Endodermal cell (in vitro differentiated cells): ENCODE data around the gene MRPL12. TPM values are rescaled to one million over a fixed set of nuclear protein-coding genes. Genes with fewer than 3 reads are reported as not detected.

Experiments used
- DNase-seq: peaks from one replicate; pipeline ENCODE4 v3.0.0-alpha.2; 2017
- H3K27ac ChIP-seq: 2 replicates; pipeline ENCODE4 v1.5.1; 2013; ENCODE audit warnings: mild to moderate bottlenecking, low read depth, low read length, moderate library complexity
- H3K27me3 ChIP-seq: 2 replicates; pipeline ENCODE4 v1.6.1; 2013; ENCODE audit warnings: mild to moderate bottlenecking, low read length, moderate library complexity; ENCODE audit not compliant: insufficient read depth, control insufficient read depth, poor library complexity, severe bottlenecking
- H3K36me3 ChIP-seq: 2 replicates; pipeline ENCODE4 v1.7.0; 2013; ENCODE audit warnings: mild to moderate bottlenecking, low read length, moderate library complexity; ENCODE audit not compliant: control insufficient read depth, insufficient read depth
- H3K4me1 ChIP-seq: one replicate; pipeline ENCODE4 v1.7.0; 2013; ENCODE audit warnings: low read length; ENCODE audit not compliant: control insufficient read depth, insufficient read depth
- H3K4me3 ChIP-seq: 2 replicates; pipeline ENCODE4 v1.5.1; 2013; ENCODE audit warnings: mild to moderate bottlenecking, low read length, moderate library complexity
- H3K9ac ChIP-seq: 2 replicates; pipeline ENCODE4 v1.6.1; 2013; ENCODE audit warnings: mild to moderate bottlenecking, low read length, moderate library complexity; ENCODE audit not compliant: poor library complexity, severe bottlenecking; ENCODE audit errors: extremely low read depth
- H3K9me3 ChIP-seq: 2 replicates; pipeline ENCODE4 v1.6.1; 2013; ENCODE audit warnings: mild to moderate bottlenecking, low read length, moderate library complexity; ENCODE audit not compliant: control insufficient read depth
- H3K27ac Mint-ChIP-seq: 2 replicates; pipeline ENCODE4 v1.8.0; 2020; ENCODE audit warnings: mixed read lengths
- H3K27me3 Mint-ChIP-seq: 2 replicates; pipeline ENCODE4 v1.8.0; 2021; ENCODE audit warnings: mild to moderate bottlenecking, mixed read lengths; ENCODE audit not compliant: insufficient read depth
- H3K36me3 Mint-ChIP-seq: 2 replicates; pipeline ENCODE4 v1.8.0; 2020; ENCODE audit warnings: low read depth, mixed read lengths
- H3K4me1 Mint-ChIP-seq: 2 replicates; pipeline ENCODE4 v1.8.0; 2020; ENCODE audit warnings: mixed read lengths
- H3K4me3 Mint-ChIP-seq: 2 replicates; pipeline ENCODE4 v1.8.0; 2020; ENCODE audit warnings: mild to moderate bottlenecking, moderate library complexity, mixed read lengths
- H3K9me3 Mint-ChIP-seq: 2 replicates; pipeline ENCODE4 v1.8.0; 2020; ENCODE audit warnings: mild to moderate bottlenecking, mixed read lengths
- WGBS, 2 experiments: methylation state at CpG; one replicate each; pipeline versions ENCODE4 v1.1.5 to v1.1.7; 2013; ENCODE audit warnings: missing lambda C conversion rate in 2 of 2, mixed read lengths in 1 of 2; ENCODE audit not compliant: insufficient coverage in 1 of 2, insufficient read length in 1 of 2; 5-methylcytosine and 5-hydroxymethylcytosine counted together
- total RNA-seq, 2 donors: library from RNA; stranded (reverse); fragmentation: NEBNext Ultra II Directional in 1 of 2; extraction: Animal tissue kit (Norgen Biotek cat#: 25700) in 1 of 2; gene quantifications; 2 replicates in 1 of 2; 3 replicates in 1 of 2; pipeline ENCODE4 v1.2.1, GENCODE V29; 2021
- TF ChIP-seq, protein P1 (sequence below): fragments of 200-600 bp; sonication (generic); conservative IDR thresholded peaks from 2 replicates; pipeline ENCODE4 v1.5.0; 2021; ENCODE audit warnings: antibody characterized with exemption, mild to moderate bottlenecking

Gene MRPL12
- total RNA-seq, 2 donors from 2014 or later: 99.4 to 105 TPM

DNA sequence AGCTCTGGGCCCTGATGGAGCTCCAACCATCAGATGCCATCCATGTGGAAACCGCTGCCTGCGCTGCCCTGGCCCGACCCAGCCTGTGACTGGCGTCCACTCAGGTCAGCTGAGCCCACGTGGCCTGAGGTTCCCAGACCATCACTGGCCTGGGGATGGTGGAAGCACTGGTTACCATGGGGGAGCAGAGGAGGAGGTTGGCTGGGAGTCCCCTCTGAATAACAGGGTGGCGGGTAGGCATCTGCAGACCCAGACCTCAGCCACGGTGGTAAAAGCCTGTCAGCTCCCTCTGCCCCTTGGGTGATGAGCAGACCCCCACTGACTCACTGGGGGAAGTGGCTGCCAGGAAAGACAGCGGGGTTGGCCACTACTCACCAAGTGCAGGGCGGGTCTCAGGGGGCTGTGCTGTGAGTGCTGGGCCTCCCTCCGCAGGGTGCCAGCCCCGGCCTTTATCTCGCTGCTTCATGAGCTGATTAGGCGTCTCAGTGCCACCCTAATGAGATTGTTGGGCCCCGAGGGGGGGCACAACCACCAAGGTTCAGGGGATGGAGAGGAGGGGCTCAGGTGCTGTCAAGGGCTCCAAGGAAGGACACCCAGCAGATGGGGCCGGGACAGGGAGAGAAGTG, 46.9 kb upstream of the MRPL12 start, which contains the start of gene PDE6G:
Gene PDE6G, minus strand, starts transcription at position 425 of the 626 bp plus-strand sequence. CDS start 3,237 bp downstream, outside the sequence.
- Histone ChIP-seq H3K4me1 (peaks cover 13% of the 10 kb centered on the region), H3K9me3 (no peaks in the 10 kb centered on the region), H3K4me3 (no peak within 1 kb of the TSS), H3K9ac (no peak within 1 kb of the TSS), H3K27ac (no peak within 1 kb of the TSS), H3K36me3 (no peaks in the 10 kb centered on the region), H3K27me3 (no peaks in the 10 kb centered on the region)
- WGBS, 2 experiments: 87 to 95% methylated on average over 6 to 15 of the region's 15 CpGs
- no peak within 1 kb of the TSS for H3K4me3 Mint-ChIP-seq
- peak; percentile 63 for DNase-seq
- H3K27me3 Mint-ChIP-seq: no peaks in the 10 kb centered on the region
- H3K9me3 Mint-ChIP-seq: no peaks in the 10 kb centered on the region
- TF ChIP-seq, protein P1, sequence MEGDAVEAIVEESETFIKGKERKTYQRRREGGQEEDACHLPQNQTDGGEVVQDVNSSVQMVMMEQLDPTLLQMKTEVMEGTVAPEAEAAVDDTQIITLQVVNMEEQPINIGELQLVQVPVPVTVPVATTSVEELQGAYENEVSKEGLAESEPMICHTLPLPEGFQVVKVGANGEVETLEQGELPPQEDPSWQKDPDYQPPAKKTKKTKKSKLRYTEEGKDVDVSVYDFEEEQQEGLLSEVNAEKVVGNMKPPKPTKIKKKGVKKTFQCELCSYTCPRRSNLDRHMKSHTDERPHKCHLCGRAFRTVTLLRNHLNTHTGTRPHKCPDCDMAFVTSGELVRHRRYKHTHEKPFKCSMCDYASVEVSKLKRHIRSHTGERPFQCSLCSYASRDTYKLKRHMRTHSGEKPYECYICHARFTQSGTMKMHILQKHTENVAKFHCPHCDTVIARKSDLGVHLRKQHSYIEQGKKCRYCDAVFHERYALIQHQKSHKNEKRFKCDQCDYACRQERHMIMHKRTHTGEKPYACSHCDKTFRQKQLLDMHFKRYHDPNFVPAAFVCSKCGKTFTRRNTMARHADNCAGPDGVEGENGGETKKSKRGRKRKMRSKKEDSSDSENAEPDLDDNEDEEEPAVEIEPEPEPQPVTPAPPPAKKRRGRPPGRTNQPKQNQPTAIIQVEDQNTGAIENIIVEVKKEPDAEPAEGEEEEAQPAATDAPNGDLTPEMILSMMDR: no peak
- H3K27ac Mint-ChIP-seq: no peak within 1 kb of the TSS
- no peaks in the 10 kb centered on the region for H3K36me3 Mint-ChIP-seq
- H3K4me1 Mint-ChIP-seq: peaks cover 7% of the 10 kb centered on the region

DNA sequence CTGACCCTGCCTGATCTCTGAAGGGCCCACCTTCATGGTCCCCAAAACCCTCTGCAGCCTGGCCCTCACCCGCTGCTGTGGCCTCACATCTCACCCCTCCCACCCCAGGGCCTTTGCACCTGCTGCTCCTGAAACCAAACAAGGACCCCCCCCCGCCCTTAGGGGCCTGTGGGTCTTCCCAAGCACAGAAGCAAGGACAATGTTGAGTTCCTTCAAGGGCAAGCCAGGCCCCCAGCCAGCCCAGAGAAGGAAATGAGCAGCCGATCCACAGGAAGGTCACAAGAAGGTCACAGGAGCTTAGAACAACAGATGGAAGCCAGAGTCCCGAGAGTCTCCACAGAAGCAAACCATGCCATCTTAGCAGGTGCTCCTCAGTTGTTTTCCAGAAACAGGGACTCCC, 46.3 kb upstream of the MRPL12 start:
- H3K4me3 ChIP-seq: no peak overlapping the region
- H3K9ac ChIP-seq: no peak overlapping the region
- H3K4me1 Mint-ChIP-seq: peaks cover 7% of the 10 kb centered on the region
- H3K36me3 ChIP-seq: no peaks in the 10 kb centered on the region
- no peak overlapping the region for H3K27ac Mint-ChIP-seq
- H3K4me1 ChIP-seq: peaks cover 13% of the 10 kb centered on the region
- no peaks in the 10 kb centered on the region for H3K27me3 Mint-ChIP-seq
- DNase-seq: no peak
- H3K4me3 Mint-ChIP-seq: no peak overlapping the region
- H3K27me3 ChIP-seq: no peaks in the 10 kb centered on the region
- WGBS, 2 experiments: 91 to 93% methylated on average over 2 to 4 of the region's 4 CpGs
- H3K9me3 Mint-ChIP-seq: no peaks in the 10 kb centered on the region
- H3K36me3 Mint-ChIP-seq: no peaks in the 10 kb centered on the region
- no peaks in the 10 kb centered on the region for H3K9me3 ChIP-seq
- TF ChIP-seq, protein P1: no peak
- no peak overlapping the region for H3K27ac ChIP-seq

DNA sequence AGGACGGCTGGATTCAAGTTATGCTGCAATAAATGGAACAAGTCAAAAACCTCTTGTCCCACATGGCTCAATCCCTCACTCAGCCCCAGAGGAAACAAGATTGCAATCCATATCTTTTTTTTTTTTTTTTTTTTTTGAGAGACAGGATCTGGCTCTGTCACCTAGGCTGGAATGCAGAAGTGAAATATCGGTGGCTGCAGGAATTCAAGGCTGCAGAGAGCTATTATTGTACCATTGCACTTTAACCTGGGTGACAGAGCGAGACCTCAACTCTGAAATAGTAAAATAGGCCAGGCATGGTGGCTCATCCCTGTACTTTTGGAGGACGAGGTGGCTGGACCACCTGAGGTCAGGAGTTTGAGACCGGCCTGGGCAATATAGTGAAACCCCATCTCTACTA, 44.1 kb upstream of the MRPL12 start:
- Histone ChIP-seq H3K27ac (no peak overlapping the region), H3K36me3 (no peaks in the 10 kb centered on the region), H3K27me3 (no peaks in the 10 kb centered on the region), H3K9ac (no peak overlapping the region), H3K4me3 (no peak overlapping the region), H3K9me3 (no peaks in the 10 kb centered on the region), H3K4me1 (peaks cover 13% of the 10 kb centered on the region)
- Mint-ChIP-seq H3K4me1 (no peaks in the 10 kb centered on the region), H3K27ac (no peak overlapping the region), H3K9me3 (no peaks in the 10 kb centered on the region), H3K27me3 (no peaks in the 10 kb centered on the region), H3K4me3 (no peak overlapping the region), H3K36me3 (no peaks in the 10 kb centered on the region)
- DNase-seq: no peak
- TF ChIP-seq, protein P1: no peak
- WGBS, 2 experiments: 81 to 90% methylated on average over 4 to 5 of the region's 5 CpGs
